ENCODE results near the gene CYCS.
"Not testable (repeated sequence)": the region's sequence is repeated elsewhere in the genome, so short reads cannot be mapped to it uniquely, and the experiment has no call there.

CYCS gene

DNA sequence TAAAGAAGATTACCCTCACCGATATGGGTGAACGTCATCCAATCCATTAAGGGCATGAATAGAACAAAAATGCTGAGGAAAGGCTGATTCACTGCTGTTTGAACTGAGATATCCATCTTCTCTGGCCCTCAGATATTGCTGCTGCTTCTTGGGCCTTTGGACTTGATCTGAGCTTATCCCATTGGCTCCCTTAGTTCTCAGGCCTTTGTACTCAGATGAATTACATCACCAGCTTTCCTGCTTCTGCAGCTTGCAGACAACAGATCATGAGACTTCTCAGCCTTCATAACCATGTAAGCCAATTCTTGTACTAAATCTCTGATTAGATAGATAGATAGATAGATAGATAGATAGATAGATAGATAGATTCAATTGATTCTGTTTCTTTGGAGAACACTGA lies 40.2 kb downstream of the CYCS start:
- Histone ChIP-seq H3K23ac (ENCODE audit: low read length in 2 of 2) (no peak overlapping the region), H3K27ac (ENCODE audit: low read length, poor library complexity, severe bottlenecking) (no peak overlapping the region), H3K4me3 (ENCODE audit: insufficient read depth in 1 of 2, low read depth in 1 of 2, low read length in 2 of 2) (no peak overlapping the region), H3K9me3 (ENCODE audit: control insufficient read depth, low read length) (no peaks in the 10 kb centered on the region), H2BK12ac (ENCODE audit: low read length in 2 of 2) (no peak overlapping the region), H3K4ac (ENCODE audit: low read depth in 1 of 2, low read length in 2 of 2) (no peak overlapping the region), H4K91ac (ENCODE audit: low read length) (no peak overlapping the region), H3K4me2 (ENCODE audit: low read length, poor library complexity, severe bottlenecking) (no peak overlapping the region), H3K14ac (ENCODE audit: low read length in 2 of 2) (no peak overlapping the region), H3K36me3 (ENCODE audit: control insufficient read depth in 1 of 2, insufficient read depth in 2 of 2, low read depth in 1 of 2, low read length in 2 of 2) (no peaks in the 10 kb centered on the region), H3K18ac (ENCODE audit: low read depth in 1 of 2, low read length in 2 of 2) (no peak overlapping the region), H2BK5ac (ENCODE audit: low read depth, low read length, poor library complexity, severe bottlenecking) (no peak overlapping the region), H3K79me1 (replicated peaks; ENCODE audit: low read length, poor library complexity, severe bottlenecking) (no peaks in the 10 kb centered on the region), H2AK5ac (ENCODE audit: low read length, severe bottlenecking) (no peak overlapping the region), H4K8ac (ENCODE audit: low read length) (no peak overlapping the region), H2AFZ (ENCODE audit: low read depth, low read length) (no peak overlapping the region), H3K4me1 (ENCODE audit: control insufficient read depth, insufficient read depth, low read depth, low read length) (no peaks in the 10 kb centered on the region), H2BK15ac (ENCODE audit: low read depth, poor library complexity, severe bottlenecking) (no peak overlapping the region), H3K27me3 (ENCODE audit: control insufficient read depth in 1 of 2, insufficient read depth in 1 of 2, low read length in 2 of 2) (no peaks in the 10 kb centered on the region), H2BK120ac (ENCODE audit: low read depth, low read length) (no peak overlapping the region), H3K9ac (ENCODE audit: low read length) (no peak overlapping the region)
- no peak for DNase-seq
- 100% methylated on average over 2 of the region's 2 CpGs for WGBS

DNA sequence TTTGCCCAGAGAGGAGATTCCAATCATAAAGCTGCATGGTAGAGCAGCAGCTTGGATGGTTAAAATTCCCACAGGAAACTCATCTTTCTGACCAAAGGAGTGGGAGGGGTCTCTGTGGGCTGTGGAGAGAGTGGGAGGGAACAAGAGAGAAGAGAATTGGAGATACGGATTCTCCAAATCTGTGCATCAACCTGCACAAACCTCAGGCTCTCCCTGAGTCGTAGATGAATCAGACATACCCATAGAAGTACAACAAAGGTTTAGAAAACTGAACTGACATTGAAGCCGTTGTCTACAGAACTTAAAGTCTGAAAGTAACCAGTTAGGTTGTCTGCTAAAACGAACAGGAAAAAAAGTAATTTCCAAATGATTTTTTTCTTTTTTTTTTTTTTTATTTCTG lies 41.9 kb downstream of the CYCS start:
- H3K9me3 ChIP-seq (ENCODE audit: control insufficient read depth, low read length) = no peaks in the 10 kb centered on the region
- no peak overlapping the region for H3K27ac ChIP-seq (ENCODE audit: low read length, poor library complexity, severe bottlenecking)
- H3K79me1 ChIP-seq (replicated peaks; ENCODE audit: low read length, poor library complexity, severe bottlenecking) = no peaks in the 10 kb centered on the region
- WGBS = 92% methylated on average over 2 of the region's 4 CpGs
- no peak overlapping the region for H3K4ac ChIP-seq (ENCODE audit: low read depth in 1 of 2, low read length in 2 of 2)
- H2BK15ac ChIP-seq (ENCODE audit: low read depth, poor library complexity, severe bottlenecking) = no peak overlapping the region
- no peaks in the 10 kb centered on the region for H3K27me3 ChIP-seq (ENCODE audit: control insufficient read depth in 1 of 2, insufficient read depth in 1 of 2, low read length in 2 of 2)
- no peak overlapping the region for H2AK5ac ChIP-seq (ENCODE audit: low read length, severe bottlenecking)
- H2AFZ ChIP-seq (ENCODE audit: low read depth, low read length) = no peak overlapping the region
- H3K9ac ChIP-seq (ENCODE audit: low read length) = no peak overlapping the region
- no peak overlapping the region for H3K4me3 ChIP-seq (ENCODE audit: insufficient read depth in 1 of 2, low read depth in 1 of 2, low read length in 2 of 2)
- H4K91ac ChIP-seq (ENCODE audit: low read length) = no peak overlapping the region
- no peak overlapping the region for H3K18ac ChIP-seq (ENCODE audit: low read depth in 1 of 2, low read length in 2 of 2)
- H2BK12ac ChIP-seq (ENCODE audit: low read length in 2 of 2) = no peak overlapping the region
- no peak for DNase-seq
- no peaks in the 10 kb centered on the region for H3K36me3 ChIP-seq (ENCODE audit: control insufficient read depth in 1 of 2, insufficient read depth in 2 of 2, low read depth in 1 of 2, low read length in 2 of 2)
- H3K14ac ChIP-seq (ENCODE audit: low read length in 2 of 2) = no peak overlapping the region
- no peak overlapping the region for H3K4me2 ChIP-seq (ENCODE audit: low read length, poor library complexity, severe bottlenecking)
- no peak overlapping the region for H4K8ac ChIP-seq (ENCODE audit: low read length)
- H3K23ac ChIP-seq (ENCODE audit: low read length in 2 of 2) = no peak overlapping the region
- H3K4me1 ChIP-seq (ENCODE audit: control insufficient read depth, insufficient read depth, low read depth, low read length) = peaks cover 1% of the 10 kb centered on the region
- H2BK5ac ChIP-seq (ENCODE audit: low read depth, low read length, poor library complexity, severe bottlenecking) = no peak overlapping the region
- H2BK120ac ChIP-seq (ENCODE audit: low read depth, low read length) = no peak overlapping the region

DNA sequence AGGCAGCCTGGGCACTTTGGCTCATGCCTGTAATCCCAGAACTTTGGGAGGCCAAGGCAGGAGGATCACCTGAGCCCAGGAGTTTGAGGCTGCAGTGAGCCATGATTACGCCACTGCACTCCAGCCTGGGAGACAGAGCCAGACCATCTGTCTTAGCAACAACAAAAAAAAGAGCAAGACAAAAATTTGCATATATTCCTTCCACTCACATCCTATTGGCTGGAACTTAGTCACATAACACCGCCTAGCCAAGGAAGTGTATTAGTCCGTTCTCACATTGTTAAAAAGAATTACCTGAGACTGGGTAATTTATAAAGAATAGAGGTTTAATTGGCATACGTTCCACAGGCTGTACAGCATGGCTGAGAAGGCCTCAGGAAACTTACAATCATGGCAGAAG lies 43.0 kb downstream of the CYCS start:
- not testable (repeated sequence) for H2BK5ac ChIP-seq (ENCODE audit: low read depth, low read length, poor library complexity, severe bottlenecking); H3K27ac ChIP-seq (ENCODE audit: low read length, poor library complexity, severe bottlenecking); H2BK15ac ChIP-seq (ENCODE audit: low read depth, poor library complexity, severe bottlenecking); H2BK12ac ChIP-seq (ENCODE audit: low read length in 2 of 2); H3K14ac ChIP-seq (ENCODE audit: low read length in 2 of 2); H3K27me3 ChIP-seq (ENCODE audit: control insufficient read depth in 1 of 2, insufficient read depth in 1 of 2, low read length in 2 of 2); DNase-seq; H3K4me1 ChIP-seq (ENCODE audit: control insufficient read depth, insufficient read depth, low read depth, low read length); H2AK5ac ChIP-seq (ENCODE audit: low read length, severe bottlenecking); H3K4me2 ChIP-seq (ENCODE audit: low read length, poor library complexity, severe bottlenecking); H3K23ac ChIP-seq (ENCODE audit: low read length in 2 of 2); H2BK120ac ChIP-seq (ENCODE audit: low read depth, low read length); H3K36me3 ChIP-seq (ENCODE audit: control insufficient read depth in 1 of 2, insufficient read depth in 2 of 2, low read depth in 1 of 2, low read length in 2 of 2); H3K4me3 ChIP-seq (ENCODE audit: insufficient read depth in 1 of 2, low read depth in 1 of 2, low read length in 2 of 2); H3K18ac ChIP-seq (ENCODE audit: low read depth in 1 of 2, low read length in 2 of 2); H4K8ac ChIP-seq (ENCODE audit: low read length); H3K9ac ChIP-seq (ENCODE audit: low read length); H3K4ac ChIP-seq (ENCODE audit: low read depth in 1 of 2, low read length in 2 of 2); H3K9me3 ChIP-seq (ENCODE audit: control insufficient read depth, low read length); H4K91ac ChIP-seq (ENCODE audit: low read length); H3K79me1 ChIP-seq (replicated peaks; ENCODE audit: low read length, poor library complexity, severe bottlenecking); H2AFZ ChIP-seq (ENCODE audit: low read depth, low read length)
- 90% methylated on average over 4 of the region's 4 CpGs for WGBS

DNA sequence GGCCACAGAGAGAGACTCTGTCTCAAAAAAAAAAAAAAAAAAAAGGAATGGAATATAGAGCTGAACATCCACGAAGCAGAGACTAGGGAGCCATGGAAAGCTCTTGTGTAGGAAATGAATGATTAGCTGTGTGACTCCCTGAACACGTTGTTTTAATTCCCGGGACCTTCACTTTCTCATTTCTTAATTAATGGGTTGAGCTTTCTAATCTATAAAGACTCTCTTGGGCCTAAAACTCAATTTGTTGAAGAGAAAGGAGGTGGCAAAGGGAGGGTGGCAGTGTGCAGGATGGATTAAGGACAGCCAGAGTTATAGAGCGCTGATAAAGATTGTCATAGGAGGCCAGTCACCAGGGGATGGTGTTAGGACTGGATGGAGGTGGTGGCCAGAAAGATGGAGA lies 48.0 kb downstream of the CYCS start:
- no peak overlapping the region for H3K18ac ChIP-seq (ENCODE audit: low read depth in 1 of 2, low read length in 2 of 2)
- WGBS = 89% methylated on average over 3 of the region's 4 CpGs

More for the DNA sequence above, 48.0 kb downstream of the CYCS start:
- Histone ChIP-seq H3K9ac (ENCODE audit: low read length) (no peak overlapping the region), H2BK5ac (ENCODE audit: low read depth, low read length, poor library complexity, severe bottlenecking) (no peak overlapping the region), H3K9me3 (ENCODE audit: control insufficient read depth, low read length) (no peaks in the 10 kb centered on the region), H3K4me1 (ENCODE audit: control insufficient read depth, insufficient read depth, low read depth, low read length) (peaks cover 1% of the 10 kb centered on the region), H3K4me2 (ENCODE audit: low read length, poor library complexity, severe bottlenecking) (no peak overlapping the region), H3K27ac (ENCODE audit: low read length, poor library complexity, severe bottlenecking) (no peak overlapping the region), H3K79me1 (replicated peaks; ENCODE audit: low read length, poor library complexity, severe bottlenecking) (no peaks in the 10 kb centered on the region), H2AFZ (ENCODE audit: low read depth, low read length) (no peak overlapping the region), H3K14ac (ENCODE audit: low read length in 2 of 2) (no peak overlapping the region), H2AK5ac (ENCODE audit: low read length, severe bottlenecking) (no peak overlapping the region), H3K23ac (ENCODE audit: low read length in 2 of 2) (no peak overlapping the region), H2BK15ac (ENCODE audit: low read depth, poor library complexity, severe bottlenecking) (no peak overlapping the region), H3K27me3 (ENCODE audit: control insufficient read depth in 1 of 2, insufficient read depth in 1 of 2, low read length in 2 of 2) (no peaks in the 10 kb centered on the region), H4K8ac (ENCODE audit: low read length) (no peak overlapping the region), H3K4me3 (ENCODE audit: insufficient read depth in 1 of 2, low read depth in 1 of 2, low read length in 2 of 2) (no peak overlapping the region), H3K4ac (ENCODE audit: low read depth in 1 of 2, low read length in 2 of 2) (no peak overlapping the region), H2BK12ac (ENCODE audit: low read length in 2 of 2) (no peak overlapping the region), H4K91ac (ENCODE audit: low read length) (no peak overlapping the region), H3K36me3 (ENCODE audit: control insufficient read depth in 1 of 2, insufficient read depth in 2 of 2, low read depth in 1 of 2, low read length in 2 of 2) (no peaks in the 10 kb centered on the region), H2BK120ac (ENCODE audit: low read depth, low read length) (no peak overlapping the region)
- no peak for DNase-seq

Measured in mesenchymal stem cell (in vitro differentiated cells and primary cell).